8988T (cell line): ENCODE results near the gene ZNF460.

ENCODE experiments used
- DNase-seq: peaks from one replicate; pipeline ENCODE4 v3.0.0; 2011

ZNF460 gene

DNA sequence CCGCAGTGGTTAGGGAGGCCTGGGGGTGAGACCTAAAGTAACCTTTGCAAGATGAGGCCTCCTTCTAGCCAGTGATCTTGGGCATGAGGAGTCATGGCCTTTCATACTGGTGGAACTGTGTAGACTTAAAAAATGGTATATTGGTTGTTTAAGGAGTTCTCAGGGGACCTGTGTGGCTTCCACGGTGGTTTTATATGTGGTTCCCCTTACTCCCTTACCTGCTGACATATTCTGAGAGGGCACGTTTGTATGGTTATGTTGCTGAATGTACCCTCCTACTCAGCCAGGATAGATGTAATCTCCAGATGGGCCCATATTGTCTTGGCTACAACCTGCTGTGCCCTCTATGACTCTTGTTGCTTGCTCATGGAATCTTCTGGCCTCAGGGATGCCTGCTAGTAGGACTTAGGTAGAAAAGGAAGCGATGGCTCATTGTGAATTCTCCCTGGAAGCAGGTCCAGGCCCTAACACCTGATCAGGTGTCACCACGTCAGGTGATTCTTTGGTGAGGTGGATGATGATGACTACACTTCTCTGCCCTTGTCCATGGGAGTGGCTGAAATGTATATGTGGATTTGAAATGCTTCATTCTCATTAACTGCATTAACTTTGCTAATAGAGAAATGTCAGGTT is 1.8 kb downstream of the ZNF460 start:
- DNase-seq = no peak

DNA sequence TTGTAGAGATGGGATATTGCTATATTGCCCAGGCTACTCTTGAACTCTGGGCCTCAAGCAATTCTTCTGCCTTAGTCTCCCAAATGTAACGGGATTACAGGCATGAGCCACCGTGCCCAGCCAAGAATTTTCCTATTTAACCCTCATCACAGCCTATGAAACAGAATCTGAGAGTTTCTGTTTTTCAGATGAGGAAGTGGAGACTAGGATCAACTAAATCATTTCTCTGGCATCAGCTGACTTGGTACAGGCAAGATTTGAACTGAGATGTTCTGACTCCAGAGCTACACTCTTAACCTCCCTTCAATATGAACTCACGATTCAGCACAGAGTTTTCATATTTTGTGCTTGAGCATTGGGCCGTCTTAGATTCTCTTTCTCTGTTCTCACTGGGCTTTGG is 8.1 kb downstream of the ZNF460 start:
- DNase-seq = no peak

GRCh38 chr19:57290970-57291369 is 10.7 kb downstream of the ZNF460 start:
- no peak for DNase-seq

- no peak for DNase-seq
These were observed 12.3 kb downstream of the ZNF460 start for GRCh38 chr19:57292547-57292946.

GRCh38 chr19:57293719-57294118 is 13.4 kb downstream of the ZNF460 start:
- no peak for DNase-seq

- no peak for DNase-seq
These were observed 21.8 kb downstream of the ZNF460 start for GRCh38 chr19:57302020-57302465.

GRCh38 chr19:57302727-57303401 is 22.6 kb downstream of the ZNF460 start:
- DNase-seq = no peak

DNA sequence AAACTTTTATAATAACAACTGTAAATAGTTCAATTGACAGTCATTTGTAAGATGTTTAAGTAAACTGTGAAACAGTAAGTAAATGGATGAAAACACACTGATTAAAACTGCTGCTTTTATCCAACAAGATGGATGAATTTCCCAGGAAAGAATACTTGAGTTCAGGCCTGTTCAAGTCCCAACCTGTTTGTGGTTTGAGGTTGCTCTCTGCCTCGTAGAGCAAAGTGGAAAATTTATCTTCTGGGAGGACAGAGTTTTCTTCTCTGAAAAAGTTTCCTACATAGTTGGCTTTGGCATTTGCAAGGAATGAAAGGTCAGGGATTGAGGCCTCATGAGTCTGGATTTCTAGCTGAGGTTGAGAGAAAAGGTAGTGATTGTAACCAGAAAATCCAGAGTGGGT is 24.8 kb downstream of the ZNF460 start:
- no peak for DNase-seq

GRCh38 chr19:57308514-57308913 is 28.2 kb downstream of the ZNF460 start:
- DNase-seq = no peak

DNA sequence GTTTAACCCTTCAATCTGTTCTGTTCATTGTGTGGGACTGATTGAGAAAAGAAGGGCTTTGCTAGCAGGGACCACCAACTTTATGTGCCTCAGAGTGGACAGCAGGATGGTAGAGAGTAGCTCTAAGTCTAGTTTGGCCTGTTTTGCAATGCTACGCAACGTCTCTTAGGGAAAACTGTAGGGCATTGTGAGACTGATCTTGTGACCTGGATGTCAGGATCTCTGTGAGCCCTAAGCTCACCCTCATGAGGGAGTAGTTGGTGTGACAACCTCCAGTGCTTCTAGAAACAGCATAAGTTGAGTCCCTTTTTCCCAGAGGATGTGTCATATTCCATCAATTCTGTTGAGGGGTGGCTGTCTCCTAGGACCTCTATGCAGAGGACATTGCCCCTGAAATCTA is 30.5 kb downstream of the ZNF460 start:
- DNase-seq = no peak

GRCh38 chr19:57314146-57314545 is 33.9 kb downstream of the ZNF460 start:
- DNase-seq = no peak

DNA sequence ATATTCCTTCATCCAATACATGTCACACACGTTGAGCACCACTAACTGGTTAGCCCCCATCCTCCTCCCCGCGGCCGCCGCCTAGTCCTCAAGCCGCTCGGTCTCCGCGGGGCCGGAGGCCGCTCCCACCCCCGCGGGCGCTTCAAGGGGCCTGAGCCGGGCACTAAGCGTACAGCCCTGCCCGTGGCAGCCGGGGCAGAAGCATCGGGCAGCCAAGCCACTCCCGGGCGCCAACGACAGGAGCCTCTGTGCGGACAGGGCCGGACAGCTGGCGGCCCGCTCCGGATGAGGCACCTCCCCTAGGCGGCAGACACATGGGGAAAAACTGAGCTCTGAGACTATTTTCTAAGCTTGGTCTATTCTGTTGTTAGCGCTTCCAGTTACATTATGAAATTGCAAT is 37.2 kb downstream of the ZNF460 start:
- DNase-seq = no peak

DNA sequence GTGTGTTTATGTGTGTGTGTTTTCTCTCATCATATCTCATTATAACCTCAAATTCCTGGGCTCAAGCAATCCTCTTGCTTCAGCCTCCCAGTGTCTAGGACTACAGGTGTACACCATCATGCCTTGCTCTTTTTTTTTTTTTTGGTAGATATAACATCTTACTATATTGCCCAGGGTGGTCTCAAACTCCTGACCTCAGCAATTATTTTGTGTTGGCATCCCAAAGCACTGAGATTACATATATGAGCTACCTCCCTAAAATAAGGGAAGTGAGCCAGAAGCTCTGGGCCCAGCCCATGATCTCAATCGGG is 39.5 kb downstream of the ZNF460 start:
- DNase-seq = no peak

DNA sequence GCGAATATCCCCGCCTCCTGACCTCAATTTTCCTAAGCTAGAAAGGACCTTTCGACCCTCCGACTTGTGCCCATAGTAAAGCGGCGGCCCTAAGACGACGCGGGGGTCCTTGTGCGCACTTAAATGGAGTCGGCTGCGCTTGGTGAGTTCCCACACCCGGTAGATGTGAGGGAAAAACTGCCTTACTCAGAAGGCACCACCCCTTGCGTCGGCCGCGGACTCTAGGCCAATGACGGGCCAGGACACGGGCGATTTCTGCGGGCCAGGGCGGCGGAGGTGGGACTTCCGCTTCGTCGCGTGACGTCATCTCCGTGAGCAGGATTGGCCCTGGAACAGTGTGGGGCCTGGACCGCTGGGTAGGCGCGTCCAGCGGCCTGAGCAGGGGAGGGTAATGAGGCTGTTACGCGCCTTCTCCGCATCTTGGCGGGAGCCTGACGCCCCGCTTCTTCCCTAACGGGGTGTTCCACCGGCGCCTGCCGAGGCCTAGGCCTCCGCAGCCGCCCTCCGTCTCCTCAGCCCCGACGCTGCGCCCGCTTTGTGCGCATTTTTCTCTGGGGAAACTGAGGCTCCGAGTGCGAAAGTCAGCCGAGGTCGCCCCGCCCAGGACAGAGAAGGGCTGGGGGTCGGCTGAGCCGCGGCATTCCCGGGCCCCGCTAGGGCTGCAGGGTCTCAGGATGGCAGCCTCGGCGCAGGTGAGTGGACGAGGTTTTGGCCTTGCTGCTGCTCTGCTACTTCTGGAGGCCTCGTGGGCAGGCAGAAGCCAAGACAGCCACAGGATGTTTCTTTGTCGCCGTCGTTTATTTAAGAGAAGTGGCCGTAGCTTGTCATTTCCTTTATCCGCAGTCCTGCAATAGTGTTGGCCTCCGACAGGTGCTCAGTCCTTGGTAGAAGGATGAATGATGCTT is 40.1 kb downstream of the ZNF460 start, which contains the start of gene ZNF543:
Gene ZNF543, plus strand, starts transcription at position 293 of the 905 bp plus-strand sequence. Its CDS starts 382 bp downstream, at position 675.
- peak; percentile 82 for DNase-seq

DNA sequence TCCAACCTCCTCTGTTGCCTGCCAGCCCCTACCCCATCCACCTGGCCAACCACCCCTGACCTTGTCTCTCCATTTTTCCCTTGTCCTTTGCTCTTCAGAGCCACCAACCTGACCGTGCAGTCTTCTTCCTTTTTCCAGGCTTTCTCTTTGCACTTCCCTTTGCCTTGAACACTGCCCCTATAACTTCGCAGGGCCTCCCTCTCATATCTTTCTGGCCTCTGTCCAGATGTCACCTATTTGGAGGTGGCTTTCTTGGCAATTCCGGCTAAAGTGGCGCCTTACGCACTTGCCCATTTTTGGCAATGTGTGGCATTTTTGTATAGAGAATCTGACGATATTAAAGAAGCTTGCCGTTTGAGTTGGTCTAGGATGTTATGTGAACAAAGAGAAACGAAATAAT is 40.8 kb downstream of the ZNF460 start:
- DNase-seq = no peak

DNA sequence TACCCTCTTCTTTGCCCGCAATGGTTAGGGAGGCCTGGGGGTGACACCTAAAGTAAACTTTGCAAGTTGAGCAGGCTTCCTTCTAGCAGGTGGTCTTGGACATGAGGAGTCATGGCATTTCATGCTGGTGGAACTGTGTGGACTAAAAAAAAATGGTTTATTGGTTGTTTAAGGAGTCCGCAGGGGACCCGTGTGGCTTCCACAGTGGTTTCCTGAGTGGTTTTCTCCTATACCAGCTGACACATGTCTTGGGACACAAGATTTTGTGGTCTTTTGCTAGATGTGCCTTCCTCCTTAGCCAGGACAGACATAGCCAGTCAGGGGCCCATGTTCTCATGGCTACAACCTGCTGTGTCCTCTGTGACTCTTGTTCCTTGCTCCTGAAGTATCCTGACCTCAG is 41.5 kb downstream of the ZNF460 start:
- DNase-seq = no peak

- no peak for DNase-seq
These were observed 44.7 kb downstream of the ZNF460 start for GRCh38 chr19:57324992-57325391.

DNA sequence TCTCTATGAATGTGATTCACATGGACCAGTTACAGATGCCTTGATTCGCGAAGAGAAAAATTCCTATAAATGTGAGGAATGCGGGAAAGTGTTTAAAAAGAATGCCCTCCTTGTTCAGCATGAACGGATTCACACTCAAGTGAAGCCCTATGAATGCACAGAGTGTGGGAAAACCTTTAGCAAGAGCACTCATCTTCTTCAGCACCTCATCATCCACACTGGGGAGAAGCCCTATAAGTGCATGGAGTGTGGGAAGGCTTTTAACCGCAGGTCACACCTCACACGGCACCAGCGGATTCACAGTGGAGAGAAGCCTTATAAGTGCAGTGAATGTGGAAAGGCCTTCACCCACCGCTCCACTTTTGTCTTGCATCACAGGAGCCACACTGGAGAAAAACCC is 47.7 kb downstream of the ZNF460 start:
- no peak for DNase-seq

GRCh38 chr19:57334191-57334590 is 53.9 kb downstream of the ZNF460 start:
- DNase-seq = no peak

DNA sequence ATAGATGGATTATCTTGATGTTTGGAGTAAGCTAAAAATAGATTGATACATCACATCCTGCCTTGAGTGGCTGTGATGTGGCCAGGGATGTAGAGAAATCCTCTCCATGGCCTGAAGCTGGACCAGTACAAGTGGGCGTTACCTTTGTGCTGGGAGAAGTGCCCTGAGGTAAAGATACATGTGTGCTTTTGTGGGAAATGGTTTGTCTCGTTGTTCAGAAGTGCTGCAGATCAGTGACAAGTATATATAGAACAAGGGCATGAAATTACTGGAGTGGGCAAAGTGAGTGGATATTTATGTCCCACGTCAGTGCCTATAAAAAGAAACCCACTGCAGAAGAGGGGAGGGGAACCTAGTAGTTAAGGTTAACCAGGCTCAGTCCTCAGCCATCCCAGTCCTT is 58.6 kb downstream of the ZNF460 start:
- no peak for DNase-seq

- DNase-seq = no peak
These were observed 62.3 kb downstream of the ZNF460 start for GRCh38 chr19:57342582-57342981.
